ENCODE results near the gene C14orf93. TPM values are rescaled to one million over a fixed set of nuclear protein-coding genes. Genes with fewer than 3 reads are reported as not detected.
"Not testable (repeated sequence)": the region's sequence is repeated elsewhere in the genome, so short reads cannot be mapped to it uniquely, and the experiment has no call there.

The C14orf93 gene
- total RNA-seq, 6 experiments from 2014 or later: 1.7 to 4.0 (median 3.2) TPM

DNA sequence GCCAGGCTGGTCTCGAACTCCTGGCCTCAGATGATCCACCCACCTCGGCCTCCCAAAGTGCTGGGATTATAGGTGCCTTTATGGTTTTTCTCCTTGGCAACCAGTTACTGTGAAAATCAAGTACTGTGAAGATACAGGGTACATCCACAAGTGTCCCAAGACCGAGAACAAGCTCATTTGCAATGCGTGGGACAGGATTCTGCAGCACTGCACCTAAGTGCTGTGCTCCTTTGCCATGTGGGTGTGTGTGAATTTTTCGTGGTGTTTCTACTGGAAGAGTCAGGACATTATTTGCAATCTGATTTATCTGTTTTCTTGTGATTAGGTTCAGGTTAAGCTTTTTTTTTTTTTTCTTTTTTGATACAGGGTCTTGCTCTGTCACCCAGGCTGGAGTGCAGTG, 7.1 kb upstream of the C14orf93 start:
- ATAC-seq: no peak
- Histone ChIP-seq H3K36me3 (no peaks in the 10 kb centered on the region), H3K27ac (no peak overlapping the region), H3K27me3 (no peaks in the 10 kb centered on the region), H3K9me3 (no peaks in the 10 kb centered on the region), H3K4me3 (no peak overlapping the region), H3K4me1 (no peaks in the 10 kb centered on the region)
- 17% methylated on average over 1 of the region's 5 CpGs for WGBS (ENCODE audit: insufficient coverage, low coverage, low lambda C conversion rate, missing lambda C conversion rate)
- intact Hi-C loops (cut with DNase I): no loop called here
- TF ChIP-seq POLR2A (IDR thresholded peaks at IDR 0.05) (no peak), CTCF (IDR thresholded peaks at IDR 0.05) (no peak)
- no peak for DNase-seq

- TF ChIP-seq CTCF (IDR thresholded peaks at IDR 0.05) (no peak), POLR2A (IDR thresholded peaks at IDR 0.05) (no peak)
- H3K9me3 ChIP-seq: no peaks in the 10 kb centered on the region
- ATAC-seq (no peak), DNase-seq (no peak)
- 70% methylated on average over 4 of the region's 4 CpGs for WGBS (ENCODE audit: insufficient coverage, low coverage, low lambda C conversion rate, missing lambda C conversion rate)
- no peaks in the 10 kb centered on the region for H3K27me3 ChIP-seq
- H3K4me1 ChIP-seq: no peaks in the 10 kb centered on the region
- no peaks in the 10 kb centered on the region for H3K36me3 ChIP-seq
- no peak overlapping the region for H3K27ac ChIP-seq
- no peak overlapping the region for H3K4me3 ChIP-seq
- intact Hi-C loops (cut with DNase I): no loop called here
These were observed 5.7 kb upstream of the C14orf93 start for GRCh38 chr14:23015618-23016017.

DNA sequence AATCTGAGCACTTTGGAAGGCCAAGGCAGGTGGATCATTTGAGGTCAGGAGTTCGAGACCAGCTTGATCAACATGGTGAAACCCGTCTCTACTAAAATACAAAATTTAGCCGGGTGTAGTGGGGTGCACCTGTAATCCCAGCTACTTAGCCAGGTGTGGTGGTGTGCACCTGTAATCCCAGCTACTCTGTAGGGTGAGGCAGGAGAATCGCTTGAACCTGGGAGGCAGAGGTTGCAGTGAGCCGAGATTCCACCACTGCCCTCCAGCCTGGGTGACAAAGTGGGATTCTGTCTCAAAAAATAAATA, 3.8 kb upstream of the C14orf93 start:
- H3K36me3 ChIP-seq; H3K9me3 ChIP-seq; H3K4me3 ChIP-seq; ATAC-seq; intact Hi-C loops (cut with DNase I); H3K4me1 ChIP-seq; H3K27me3 ChIP-seq; DNase-seq; H3K27ac ChIP-seq: not testable (repeated sequence)
- WGBS (ENCODE audit: insufficient coverage, low coverage, low lambda C conversion rate, missing lambda C conversion rate): 87% methylated on average over 5 of the region's 5 CpGs

- no peak for TF ChIP-seq CTCF (IDR thresholded peaks at IDR 0.05)
- no peak for TF ChIP-seq POLR2A (IDR thresholded peaks at IDR 0.05)
- ATAC-seq (no peak), DNase-seq (no peak)
- H3K36me3 ChIP-seq: no peaks in the 10 kb centered on the region
- intact Hi-C loops (cut with DNase I): no loop called here
- 74% methylated on average over 6 of the region's 6 CpGs for WGBS (ENCODE audit: insufficient coverage, low coverage, low lambda C conversion rate, missing lambda C conversion rate)
- peaks cover 0 to 8% (median 0%) of the 10 kb centered on the region in 4 donors for H3K4me1 ChIP-seq
- H3K27me3 ChIP-seq: no peaks in the 10 kb centered on the region
- H3K27ac ChIP-seq: no peak overlapping the region
- H3K9me3 ChIP-seq: no peaks in the 10 kb centered on the region
- H3K4me3 ChIP-seq: no peak overlapping the region
These were observed 3.3 kb upstream of the C14orf93 start for GRCh38 chr14:23013054-23013748.

DNA sequence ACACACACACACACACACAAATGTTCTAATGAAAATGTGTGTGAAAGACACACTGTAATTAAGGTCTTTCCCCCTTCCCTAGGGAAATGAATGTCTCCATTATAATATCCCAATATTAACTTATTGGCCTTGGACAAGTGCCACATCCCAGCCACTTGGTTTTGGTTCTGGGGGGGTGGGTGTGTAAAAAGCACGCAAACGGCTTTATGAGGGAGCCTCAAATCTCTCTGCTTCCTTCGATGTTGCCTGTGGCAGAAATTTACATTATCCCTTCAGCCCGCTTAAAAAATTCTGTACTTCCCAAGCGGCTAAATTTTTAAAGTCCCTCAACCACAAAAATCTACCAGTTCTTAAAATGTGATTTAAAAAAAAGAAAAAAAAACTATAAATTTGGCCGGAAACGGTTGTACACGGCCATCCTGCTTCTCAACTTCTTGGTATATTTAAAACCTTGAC, 432 bp downstream of the C14orf93 start:
- ATAC-seq: no peak
- Histone ChIP-seq H3K27ac (peak overlapping the region; percentile 67 to 74 (median 68)), H3K4me1 (peaks cover 0 to 19% (median 2%) of the 10 kb centered on the region in 4 donors), H3K9me3 (no peaks in the 10 kb centered on the region), H3K36me3 (no peaks in the 10 kb centered on the region), H3K4me3 (peak overlapping the region; percentile 38 to 65 (median 55)), H3K27me3 (no peaks in the 10 kb centered on the region)
- TF ChIP-seq POLR2A (IDR thresholded peaks at IDR 0.05) (no peak), CTCF (IDR thresholded peaks at IDR 0.05) (no peak)
- no peak for DNase-seq
- intact Hi-C loops (cut with DNase I): no loop called here
- 30% methylated on average over 8 of the region's 8 CpGs for WGBS (ENCODE audit: insufficient coverage, low coverage, low lambda C conversion rate, missing lambda C conversion rate)

Data from right lobe of liver (tissue), 6 donors.